Fibroblast of lung (primary cell): ENCODE data around the gene THOC7. TPM values are rescaled to one million over a fixed set of nuclear protein-coding genes. Genes with fewer than 3 reads are reported as not detected.
A peak's percentile ranks its signal among the peaks of the same experiment; 100 is the strongest.

ENCODE experiments used
- DNase-seq, 2 donors: peaks; one replicate each; pipeline versions ENCODE4 v3.0.0 to v3.0.0-alpha.2; 2010; ENCODE audit warnings: low read depth in 2 of 2
- H2AFZ ChIP-seq: 2 replicates; pipeline ENCODE4 v1.5.1; 2012; ENCODE audit warnings: low read length, control low read depth, inconsistent platforms
- H3K27ac ChIP-seq: 2 replicates; pipeline ENCODE4 v1.5.1; 2011; ENCODE audit warnings: low read length, control low read depth; ENCODE audit not compliant: insufficient read depth
- H3K27me3 ChIP-seq: 2 replicates; pipeline ENCODE4 v1.5.1; 2011; ENCODE audit warnings: mild to moderate bottlenecking, low read length; ENCODE audit not compliant: control insufficient read depth, insufficient read depth
- H3K36me3 ChIP-seq: 2 replicates; pipeline ENCODE4 v1.5.1; 2011; ENCODE audit warnings: low read length; ENCODE audit not compliant: control insufficient read depth, insufficient read depth
- H3K4me1 ChIP-seq: 2 replicates; pipeline ENCODE4 v1.5.1; 2011; ENCODE audit warnings: low read length; ENCODE audit not compliant: control insufficient read depth, insufficient read depth; ENCODE audit errors: extremely low read depth
- H3K4me2 ChIP-seq: 2 replicates; pipeline ENCODE4 v1.5.1; 2011; ENCODE audit warnings: low read length, control low read depth; ENCODE audit not compliant: insufficient read depth; ENCODE audit errors: extremely low read depth
- H3K4me3 ChIP-seq, 4 experiments: fragments of 200-600 bp in 1 of 4; sonication (generic) in 1 of 4; replicated peaks in 1 of 4; 2 replicates each; pipeline ENCODE4 v1.5.1; 2011 to 2016; ENCODE audit warnings: low read length in 4 of 4, low read depth in 3 of 4, mild to moderate bottlenecking in 3 of 4, control low read depth in 2 of 4, inconsistent platforms in 1 of 4, mixed read lengths in 1 of 4; ENCODE audit not compliant: insufficient read depth in 1 of 4; ENCODE audit errors: control extremely low read depth in 1 of 4
- H3K79me2 ChIP-seq: 2 replicates; pipeline ENCODE4 v1.5.1; 2012; ENCODE audit warnings: mild to moderate bottlenecking, low read length, inconsistent platforms; ENCODE audit not compliant: control insufficient read depth, insufficient read depth
- H3K9ac ChIP-seq: 2 replicates; pipeline ENCODE4 v1.5.1; 2011; ENCODE audit warnings: mild to moderate bottlenecking, low read length, control low read depth; ENCODE audit not compliant: insufficient read depth
- H3K9me3 ChIP-seq: 2 replicates; pipeline ENCODE4 v1.5.1; 2012; ENCODE audit warnings: low read depth, low read length; ENCODE audit not compliant: control insufficient read depth, insufficient read depth
- H4K20me1 ChIP-seq: 2 replicates; pipeline ENCODE4 v1.5.1; 2011; ENCODE audit warnings: low read length; ENCODE audit not compliant: control insufficient read depth, insufficient read depth; ENCODE audit errors: extremely low read depth
- EZH2 ChIP-seq: IDR thresholded peaks from 2 replicates; pipeline ENCODE4 v1.5.1; 2012; ENCODE audit warnings: low read length, control low read depth, mild to moderate bottlenecking; ENCODE audit errors: missing control alignments
- polyA plus RNA-seq, 2 donors: library from polyadenylated mRNA; depleted of rRNA in 1 of 2; stranded (reverse) in 1 of 2; unstranded in 1 of 2; fragments of >200 nt; gene quantifications; 2 replicates each; pipeline ENCODE4 v1.2.1, GENCODE V29; 2011 to 2012; ENCODE audit warnings: missing spikeins in 1 of 2
- total RNA-seq: library from RNA; depleted of rRNA; stranded (reverse); fragments of >200 nt; gene quantifications from 2 replicates; pipeline ENCODE4 v1.2.1, GENCODE V29; 2014
- TF ChIP-seq, protein P1 (sequence below), 2 donors: IDR thresholded peaks in 1 of 2; conservative IDR thresholded peaks in 1 of 2; 1 replicate in 1 of 2; 2 replicates in 1 of 2; pipeline ENCODE4 v1.5.1; 2011 to 2012; ENCODE audit warnings: low read length in 2 of 2, control low read depth in 1 of 2, inconsistent platforms in 1 of 2, low read depth in 1 of 2, mild to moderate bottlenecking in 1 of 2

Gene THOC7
- total and polyA plus RNA-seq, 2 donors (not counting 1 experiment from before 2014, with no cell fraction given), result 35.3 to 103 TPM

DNA sequence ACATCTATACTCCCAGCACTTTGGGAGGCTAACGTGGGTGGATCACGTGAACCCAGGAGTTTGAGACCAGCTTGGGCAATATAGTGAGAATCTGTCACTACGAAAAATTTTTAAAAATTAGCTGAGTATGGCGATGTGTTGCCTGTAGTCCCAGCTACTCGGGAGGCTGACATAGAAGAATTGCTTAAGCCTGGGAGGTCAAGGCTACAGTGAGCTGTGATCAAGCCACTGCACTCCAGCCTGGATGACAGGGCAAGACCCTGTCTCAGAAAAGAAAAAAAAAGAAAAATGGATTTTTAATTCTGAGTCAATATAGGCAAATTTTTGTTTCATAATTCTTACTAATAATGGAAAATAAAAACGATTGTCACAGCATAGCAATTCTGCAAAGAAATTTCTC lies 31.2 kb downstream of the THOC7 start:
- Histone ChIP-seq H2AFZ (no peak overlapping the region), H3K27ac (no peak overlapping the region), H3K27me3 (no peaks in the 10 kb centered on the region), H3K4me2 (no peak overlapping the region), H3K4me3 (no peak overlapping the region), H3K36me3 (no peaks in the 10 kb centered on the region), H3K9ac (no peak overlapping the region), H3K79me2 (no peaks in the 10 kb centered on the region), H4K20me1 (no peaks in the 10 kb centered on the region), H3K9me3 (no peaks in the 10 kb centered on the region), H3K4me1 (no peaks in the 10 kb centered on the region)
- TF ChIP-seq EZH2, result no peak
- TF ChIP-seq, protein P1, sequence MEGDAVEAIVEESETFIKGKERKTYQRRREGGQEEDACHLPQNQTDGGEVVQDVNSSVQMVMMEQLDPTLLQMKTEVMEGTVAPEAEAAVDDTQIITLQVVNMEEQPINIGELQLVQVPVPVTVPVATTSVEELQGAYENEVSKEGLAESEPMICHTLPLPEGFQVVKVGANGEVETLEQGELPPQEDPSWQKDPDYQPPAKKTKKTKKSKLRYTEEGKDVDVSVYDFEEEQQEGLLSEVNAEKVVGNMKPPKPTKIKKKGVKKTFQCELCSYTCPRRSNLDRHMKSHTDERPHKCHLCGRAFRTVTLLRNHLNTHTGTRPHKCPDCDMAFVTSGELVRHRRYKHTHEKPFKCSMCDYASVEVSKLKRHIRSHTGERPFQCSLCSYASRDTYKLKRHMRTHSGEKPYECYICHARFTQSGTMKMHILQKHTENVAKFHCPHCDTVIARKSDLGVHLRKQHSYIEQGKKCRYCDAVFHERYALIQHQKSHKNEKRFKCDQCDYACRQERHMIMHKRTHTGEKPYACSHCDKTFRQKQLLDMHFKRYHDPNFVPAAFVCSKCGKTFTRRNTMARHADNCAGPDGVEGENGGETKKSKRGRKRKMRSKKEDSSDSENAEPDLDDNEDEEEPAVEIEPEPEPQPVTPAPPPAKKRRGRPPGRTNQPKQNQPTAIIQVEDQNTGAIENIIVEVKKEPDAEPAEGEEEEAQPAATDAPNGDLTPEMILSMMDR (conservative IDR thresholded peaks at IDR 0.05 in 1 of 2, IDR thresholded peaks at IDR 0.05 in 1 of 2; ENCODE audit: low read depth in 1 of 2, low read length in 2 of 2), result no peak
- DNase-seq, result no peak

DNA sequence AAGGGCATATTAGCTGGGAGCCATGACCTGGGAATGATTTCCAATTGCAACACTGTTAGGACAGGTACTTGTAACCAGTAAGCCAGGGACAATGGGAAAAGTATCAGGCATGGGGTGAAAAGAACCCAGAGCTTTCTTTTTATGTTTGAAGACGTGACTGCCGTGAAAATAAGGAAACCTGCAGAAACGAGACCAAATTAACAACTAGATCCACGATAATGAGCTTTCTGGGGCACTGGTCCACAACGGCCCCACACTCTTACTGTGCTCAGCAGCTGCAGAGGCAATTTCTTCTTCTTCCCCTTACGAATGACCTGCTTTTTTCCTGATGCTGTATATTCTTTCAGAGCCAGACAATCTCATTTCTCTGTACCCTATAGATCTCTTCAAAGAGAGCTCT lies 33.1 kb downstream of the THOC7 start:
- Histone ChIP-seq H3K4me2 (no peak overlapping the region), H3K79me2 (no peaks in the 10 kb centered on the region)

DNA sequence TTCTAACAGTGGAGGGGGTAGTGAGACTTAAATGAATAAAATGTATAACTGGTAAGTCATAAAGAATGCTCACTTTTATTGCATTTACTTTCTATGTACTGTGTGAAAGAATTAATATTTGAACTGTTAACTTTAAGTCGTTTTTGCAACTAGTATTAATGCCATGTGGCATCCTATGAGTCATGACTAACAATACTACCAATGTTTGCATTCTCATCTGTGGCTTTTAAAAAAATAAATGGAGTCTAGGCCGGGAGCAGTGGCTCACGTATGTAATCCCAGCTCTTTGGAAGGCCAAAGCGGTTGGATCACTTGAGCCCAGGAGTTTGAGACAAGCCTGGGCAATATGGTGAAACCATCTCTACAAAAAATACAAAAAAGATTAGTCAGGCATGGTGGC lies 39.3 kb downstream of the THOC7 start:
- Histone ChIP-seq H3K27ac (no peak overlapping the region), H2AFZ (no peak overlapping the region), H3K27me3 (no peaks in the 10 kb centered on the region), H4K20me1 (no peaks in the 10 kb centered on the region), H3K9ac (no peak overlapping the region), H3K9me3 (no peaks in the 10 kb centered on the region), H3K79me2 (no peaks in the 10 kb centered on the region), H3K4me3 (no peak overlapping the region), H3K4me2 (no peak overlapping the region), H3K36me3 (no peaks in the 10 kb centered on the region), H3K4me1 (no peaks in the 10 kb centered on the region)
- TF ChIP-seq, protein P1 (conservative IDR thresholded peaks at IDR 0.05 in 1 of 2, IDR thresholded peaks at IDR 0.05 in 1 of 2; ENCODE audit: low read depth in 1 of 2, low read length in 2 of 2), result no peak
- TF ChIP-seq EZH2, result no peak
- peak; percentile 76 to 83 for DNase-seq

More for the DNA sequence above, 33.1 kb downstream of the THOC7 start:
- no peaks in the 10 kb centered on the region for H3K9me3 ChIP-seq
- DNase-seq, result no peak
- H3K36me3 ChIP-seq, result no peaks in the 10 kb centered on the region
- no peak overlapping the region for H3K27ac ChIP-seq
- H3K4me1 ChIP-seq, result no peaks in the 10 kb centered on the region
- H4K20me1 ChIP-seq, result no peaks in the 10 kb centered on the region
- TF ChIP-seq, protein P1 (conservative IDR thresholded peaks at IDR 0.05 in 1 of 2, IDR thresholded peaks at IDR 0.05 in 1 of 2; ENCODE audit: low read depth in 1 of 2, low read length in 2 of 2), result no peak
- no peak for TF ChIP-seq EZH2
- no peak overlapping the region for H3K4me3 ChIP-seq
- H3K9ac ChIP-seq, result no peak overlapping the region
- H2AFZ ChIP-seq, result no peak overlapping the region
- H3K27me3 ChIP-seq, result no peaks in the 10 kb centered on the region
